ENCODE data around the gene ARX. TPM values are rescaled to one million over a fixed set of nuclear protein-coding genes. Genes with fewer than 3 reads are reported as not detected.

Gene ARX
- total RNA-seq, 1 donor from 2014 or later = not detected

DNA sequence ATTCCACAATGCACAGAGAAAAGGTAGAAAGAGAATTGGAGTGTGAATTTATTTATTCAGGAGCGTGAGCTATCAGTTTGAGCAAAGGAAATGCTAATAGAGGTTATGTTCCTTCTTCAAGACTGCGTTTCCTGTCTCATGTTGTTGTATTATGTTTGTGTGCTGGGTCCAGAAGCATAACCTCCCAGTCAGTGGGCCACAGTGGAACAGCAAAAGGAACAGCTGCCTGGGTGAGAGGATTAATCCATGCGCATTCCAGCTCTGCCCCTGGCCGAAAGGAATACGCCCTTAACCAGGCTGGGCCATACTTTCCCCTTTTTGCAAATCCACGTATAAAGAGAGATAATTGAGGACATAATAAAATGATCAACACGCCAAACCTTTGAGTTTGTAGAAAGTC, 32.4 kb upstream of the ARX start:
- no peak overlapping the region for H3K27ac ChIP-seq
- H3K4me1 ChIP-seq = no peaks in the 10 kb centered on the region
- no peak for DNase-seq (ENCODE audit: low spot score in 2 of 2)
- H3K9me3 ChIP-seq = no peaks in the 10 kb centered on the region
- H3K4me3 ChIP-seq = no peak overlapping the region
- no peaks in the 10 kb centered on the region for H3K36me3 ChIP-seq
- intact Hi-C loops (cut with DNase I) = no loop called here
- no peaks in the 10 kb centered on the region for H3K27me3 ChIP-seq
- TF ChIP-seq CTCF (IDR thresholded peaks at IDR 0.05) = no peak

GRCh38 chrX:25043192-25043591, 27.4 kb upstream of the ARX start:
- intact Hi-C loops (cut with DNase I) = no loop called here
- Histone ChIP-seq H3K9me3 (no peaks in the 10 kb centered on the region), H3K27me3 (no peaks in the 10 kb centered on the region), H3K4me3 (no peak overlapping the region), H3K4me1 (no peaks in the 10 kb centered on the region), H3K36me3 (no peaks in the 10 kb centered on the region), H3K27ac (no peak overlapping the region)
- TF ChIP-seq CTCF (IDR thresholded peaks at IDR 0.05) = no peak
- DNase-seq (ENCODE audit: low spot score in 2 of 2) = no peak

- no peaks in the 10 kb centered on the region for H3K36me3 ChIP-seq
- no peaks in the 10 kb centered on the region for H3K9me3 ChIP-seq
- no peak overlapping the region for H3K27ac ChIP-seq
- intact Hi-C loops (cut with DNase I) = no loop called here
- DNase-seq (ENCODE audit: low spot score in 2 of 2) = no peak
- no peaks in the 10 kb centered on the region for H3K27me3 ChIP-seq
- no peaks in the 10 kb centered on the region for H3K4me1 ChIP-seq
- no peak overlapping the region for H3K4me3 ChIP-seq
- TF ChIP-seq CTCF (IDR thresholded peaks at IDR 0.05) = no peak
These were observed 23.3 kb upstream of the ARX start for GRCh38 chrX:25039036-25039435.

GRCh38 chrX:25034889-25035288, 19.1 kb upstream of the ARX start:
- no peak for TF ChIP-seq CTCF (IDR thresholded peaks at IDR 0.05)
- Histone ChIP-seq H3K27ac (no peak overlapping the region), H3K27me3 (no peaks in the 10 kb centered on the region), H3K36me3 (no peaks in the 10 kb centered on the region), H3K4me1 (no peaks in the 10 kb centered on the region), H3K4me3 (no peak overlapping the region), H3K9me3 (no peaks in the 10 kb centered on the region)
- intact Hi-C loops (cut with DNase I) = no loop called here
- no peak for DNase-seq (ENCODE audit: low spot score in 2 of 2)

GRCh38 chrX:25029288-25029825, 13.6 kb upstream of the ARX start:
- Histone ChIP-seq H3K36me3 (no peaks in the 10 kb centered on the region), H3K4me3 (no peak overlapping the region), H3K4me1 (no peaks in the 10 kb centered on the region), H3K27me3 (no peaks in the 10 kb centered on the region), H3K9me3 (no peaks in the 10 kb centered on the region), H3K27ac (no peak overlapping the region)
- intact Hi-C loops (cut with DNase I) = no loop called here
- TF ChIP-seq CTCF (IDR thresholded peaks at IDR 0.05) = no peak
- DNase-seq (ENCODE audit: low spot score in 2 of 2) = no peak

DNA sequence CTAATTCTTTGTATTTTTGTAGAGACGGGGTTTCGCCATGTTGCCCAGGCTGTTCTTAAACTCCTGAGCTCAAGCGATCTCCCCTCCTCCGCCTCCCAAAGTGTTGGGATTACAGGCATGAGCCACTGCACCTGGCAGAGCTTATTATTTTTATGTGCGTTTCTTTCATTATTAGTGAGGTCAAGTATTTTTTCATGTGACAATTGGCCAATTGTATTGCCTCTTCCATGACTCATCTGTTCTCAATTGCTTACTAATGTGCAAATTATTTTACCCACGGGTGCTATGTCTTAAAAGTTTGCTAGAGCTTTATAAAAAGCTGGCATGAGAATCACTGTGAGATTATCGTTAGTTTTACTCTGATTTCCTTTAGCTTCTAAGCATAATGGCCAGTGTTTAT, 13.0 kb upstream of the ARX start:
- no peak for DNase-seq (ENCODE audit: low spot score in 2 of 2)
- Histone ChIP-seq H3K27ac (no peak overlapping the region), H3K4me3 (no peak overlapping the region), H3K4me1 (no peaks in the 10 kb centered on the region), H3K36me3 (no peaks in the 10 kb centered on the region), H3K27me3 (no peaks in the 10 kb centered on the region), H3K9me3 (no peaks in the 10 kb centered on the region)
- no peak for TF ChIP-seq CTCF (IDR thresholded peaks at IDR 0.05)
- intact Hi-C loops (cut with DNase I) = no loop called here

All from ascending aorta (tissue), 2 donors.